Common myeloid progenitor, CD34-positive (primary cell): ENCODE data around the gene PCOLCE2.

Experiments used
- CTCF ChIA-PET: fragments of 350-600 bp; sonication (Branson Sonifier 250); formaldehyde crosslinking; loops from one replicate; lab custom pipeline; 2021; ENCODE audit warnings: antibody characterized with exemption; lab: Charles Lee
- POLR2A ChIA-PET: fragments of 350-600 bp; sonication (Branson Sonifier 250); formaldehyde crosslinking; loops from one replicate; lab custom pipeline; 2021; ENCODE audit warnings: antibody characterized with exemption; lab: Charles Lee
- DNase-seq, 3 donors: peaks; one replicate each; pipeline versions ENCODE4 v3.0.0 to v3.0.0-alpha.2; 2013
- H3K27ac ChIP-seq, 2 experiments: 1 replicate in 1 of 2; 2 replicates in 1 of 2; pipeline ENCODE4 v1.7.0; 2013; ENCODE audit warnings: inconsistent platforms in 2 of 2, low read length in 2 of 2, mild to moderate bottlenecking in 2 of 2, low read depth in 1 of 2, moderate library complexity in 1 of 2; ENCODE audit not compliant: severe bottlenecking in 2 of 2, insufficient read depth in 1 of 2, poor library complexity in 1 of 2
- H3K27me3 ChIP-seq, 5 experiments: replicated peaks in 2 of 5; 1 replicate in 3 of 5; 2 replicates in 2 of 5; pipeline versions ENCODE4 v1.6.1 to v1.7.0; 2013; ENCODE audit warnings: low read length in 4 of 5, mild to moderate bottlenecking in 2 of 5, moderate library complexity in 2 of 5, inconsistent platforms in 1 of 5; ENCODE audit not compliant: insufficient read depth in 5 of 5, control insufficient read depth in 4 of 5
- H3K36me3 ChIP-seq, 4 experiments: 1 replicate in 2 of 4; 2 replicates in 2 of 4; pipeline versions ENCODE4 v1.6.1 to v1.7.0; 2013; ENCODE audit warnings: low read length in 3 of 4, control low read depth in 1 of 4, mild to moderate bottlenecking in 1 of 4; ENCODE audit not compliant: control insufficient read depth in 4 of 4, insufficient read depth in 4 of 4
- H3K4me1 ChIP-seq, 4 experiments: 1 replicate in 3 of 4; 2 replicates in 1 of 4; pipeline versions ENCODE4 v1.6.1 to v1.7.1; 2013; ENCODE audit warnings: low read length in 3 of 4, mild to moderate bottlenecking in 3 of 4, control low read depth in 1 of 4, inconsistent platforms in 1 of 4, moderate library complexity in 1 of 4; ENCODE audit not compliant: control insufficient read depth in 4 of 4, insufficient read depth in 4 of 4; ENCODE audit errors: control extremely low read depth in 1 of 4
- H3K4me3 ChIP-seq, 7 experiments: 1 replicate in 4 of 7; 2 replicates in 3 of 7; pipeline versions ENCODE4 v1.5.1 to v1.7.0; 2013; ENCODE audit warnings: mild to moderate bottlenecking in 7 of 7, low read length in 6 of 7, moderate library complexity in 6 of 7, inconsistent platforms in 2 of 7, low read depth in 2 of 7, control low read depth in 1 of 7; ENCODE audit not compliant: insufficient read depth in 4 of 7, control insufficient read depth in 1 of 7; ENCODE audit errors: extremely low read depth in 1 of 7
- H3K9me3 ChIP-seq, 5 experiments: 1 replicate in 4 of 5; 2 replicates in 1 of 5; pipeline versions ENCODE4 v1.6.1 to v1.7.1; 2013; ENCODE audit warnings: low read length in 4 of 5, mild to moderate bottlenecking in 2 of 5, inconsistent platforms in 1 of 5, low read depth in 1 of 5, moderate library complexity in 1 of 5; ENCODE audit not compliant: control insufficient read depth in 4 of 5, insufficient read depth in 2 of 5; ENCODE audit errors: control extremely low read depth in 1 of 5
- WGBS: methylation state at CpG from one replicate; pipeline ENCODE4 v1.1.5; 2013; ENCODE audit not compliant: insufficient coverage; 5-methylcytosine and 5-hydroxymethylcytosine counted together

PCOLCE2 gene

DNA sequence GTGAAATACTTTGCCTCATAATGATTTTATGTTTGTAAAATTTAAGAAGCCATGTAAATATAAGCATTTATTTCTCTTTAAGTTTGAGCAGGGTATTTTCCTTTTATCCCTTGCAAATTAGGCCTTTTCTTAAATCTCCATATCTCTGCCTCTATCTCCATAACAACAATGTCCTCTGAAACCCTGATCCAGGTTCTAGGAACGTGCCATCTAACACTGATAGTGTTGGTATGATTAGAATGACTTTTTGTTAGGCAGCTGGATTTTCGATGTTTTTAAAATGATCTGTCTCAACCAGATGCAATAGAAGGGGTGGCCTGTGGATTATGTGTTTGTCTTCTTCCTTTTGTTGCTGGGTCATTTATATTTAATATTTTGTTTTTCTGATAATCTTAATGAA lies 87.1 kb downstream of the PCOLCE2 start:
- no peak for DNase-seq
- H3K9me3 ChIP-seq: no peaks in the 10 kb centered on the region
- 80% methylated on average over 1 of the region's 2 CpGs for WGBS
- H3K36me3 ChIP-seq: no peaks in the 10 kb centered on the region
- ChIA-PET CTCF (no interaction called here), POLR2A (no interaction called here)
- H3K27me3 ChIP-seq: no peaks in the 10 kb centered on the region
- H3K27ac ChIP-seq: no peak overlapping the region
- no peak overlapping the region for H3K4me3 ChIP-seq
- H3K4me1 ChIP-seq: no peaks in the 10 kb centered on the region

DNA sequence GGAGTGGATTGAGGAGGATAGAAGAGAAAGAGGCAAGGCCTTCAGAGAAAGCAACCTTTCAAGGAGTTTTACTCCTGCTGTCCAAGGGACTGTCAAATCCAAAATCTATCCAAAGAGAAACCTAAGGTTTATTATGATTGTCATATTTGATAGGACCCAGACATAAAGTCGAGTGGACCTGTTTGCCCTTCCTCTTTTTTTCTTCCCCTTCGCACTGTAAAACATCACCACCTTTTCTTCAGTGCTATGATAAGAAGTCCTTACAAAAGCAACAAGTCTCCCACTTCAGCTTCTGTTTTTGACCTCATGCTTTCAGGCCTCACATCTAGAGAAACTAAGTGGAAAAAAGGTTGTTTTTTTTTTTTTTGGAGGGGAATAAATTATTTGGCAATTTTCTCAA lies 92.1 kb downstream of the PCOLCE2 start:
- ChIA-PET CTCF (no interaction called here), POLR2A (no interaction called here)
- 20% methylated on average over 1 of the region's 2 CpGs for WGBS
- H3K4me1 ChIP-seq: no peaks in the 10 kb centered on the region
- H3K27me3 ChIP-seq: no peaks in the 10 kb centered on the region
- H3K36me3 ChIP-seq: no peaks in the 10 kb centered on the region
- peaks cover 0 to 2% (median 0%) of the 10 kb centered on the region in 5 experiments for H3K9me3 ChIP-seq
- H3K4me3 ChIP-seq: no peak overlapping the region
- peak in 2 of 3 donors; percentile 9 to 13 for DNase-seq
- no peak overlapping the region for H3K27ac ChIP-seq

DNA sequence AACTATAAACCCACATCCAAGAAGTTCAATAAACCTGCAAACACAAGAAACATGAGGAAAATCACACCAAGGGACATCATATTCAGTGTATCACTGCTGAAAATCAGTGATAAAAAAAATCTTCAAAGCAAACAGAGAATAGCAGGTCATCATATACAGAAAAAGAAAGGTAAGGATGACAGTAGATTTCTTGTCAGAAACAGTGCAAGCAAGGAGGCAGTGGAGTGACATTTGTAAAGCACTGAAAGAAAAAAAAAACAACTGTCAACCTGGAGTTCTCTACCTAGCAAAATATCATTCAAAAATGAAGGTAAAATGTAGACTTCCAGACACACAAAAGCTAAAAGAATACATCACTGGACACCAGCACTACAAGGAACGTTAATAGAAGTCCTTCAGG lies 93.6 kb downstream of the PCOLCE2 start:
- ChIA-PET POLR2A (no interaction called here), CTCF (no interaction called here)
- WGBS: no CpG with 5 or more reads among the region's 1 CpG

DNA sequence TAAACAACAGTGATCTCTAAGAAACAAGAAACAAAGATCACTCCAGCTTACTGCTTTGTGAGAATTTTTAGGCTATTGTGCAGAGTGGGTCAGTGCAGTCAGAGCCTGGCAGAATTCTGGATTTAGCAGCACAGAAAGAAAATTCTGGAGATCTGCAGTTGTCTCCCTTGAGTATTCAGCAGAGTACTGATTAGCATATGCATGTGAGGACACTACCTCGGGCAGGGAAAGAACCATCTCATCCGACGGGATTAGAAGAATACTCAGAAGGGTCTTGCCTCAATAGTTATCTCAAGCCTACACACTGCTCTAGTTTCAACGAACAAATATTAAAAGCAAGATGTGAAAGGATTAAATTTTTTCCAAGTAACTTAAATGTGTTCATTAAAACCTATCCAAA lies 94.4 kb downstream of the PCOLCE2 start:
- no peak for DNase-seq
- CTCF ChIA-PET: no interaction called here

More for the DNA sequence above, 93.6 kb downstream of the PCOLCE2 start:
- no peaks in the 10 kb centered on the region for H3K27me3 ChIP-seq
- H3K9me3 ChIP-seq: peaks cover 0 to 2% (median 0%) of the 10 kb centered on the region in 5 experiments
- H3K4me1 ChIP-seq: no peaks in the 10 kb centered on the region
- no peak overlapping the region for H3K27ac ChIP-seq
- DNase-seq: no peak
- H3K36me3 ChIP-seq: no peaks in the 10 kb centered on the region
- H3K4me3 ChIP-seq: no peak overlapping the region

DNA sequence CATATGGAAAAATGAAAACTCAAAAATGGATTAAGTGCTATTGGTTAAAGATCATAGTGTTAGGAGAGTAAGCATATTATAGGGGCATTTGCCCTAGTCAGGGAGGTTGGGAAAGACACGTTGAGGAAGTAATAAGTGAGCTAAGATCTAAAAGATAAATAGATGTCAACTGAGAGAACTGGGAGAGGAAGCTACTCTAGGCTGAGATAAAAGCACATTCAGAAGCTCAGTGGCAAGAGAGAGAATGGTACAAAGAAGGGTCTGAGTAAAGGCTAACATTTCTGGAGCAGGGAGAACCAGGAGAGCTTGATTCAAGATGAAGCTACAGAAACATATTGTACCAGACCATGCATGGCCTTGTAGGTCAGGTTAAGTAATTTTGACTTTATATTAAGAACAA lies 101.2 kb downstream of the PCOLCE2 start:
- 0% methylated on average over 1 of the region's 1 CpG for WGBS
- CTCF ChIA-PET: interaction anchor here (0.9 to 1.1 kb wide), 2 partner anchors 10 kb away, joined by 4 read pairs; no protein-coding TSS in a partner anchor
- Histone ChIP-seq H3K4me3 (no peak overlapping the region), H3K36me3 (no peaks in the 10 kb centered on the region), H3K4me1 (peaks cover 0 to 11% (median 2%) of the 10 kb centered on the region in 4 experiments), H3K9me3 (no peaks in the 10 kb centered on the region), H3K27me3 (no peaks in the 10 kb centered on the region), H3K27ac (no peak overlapping the region)
- POLR2A ChIA-PET: no interaction called here
- peak; percentile 2 to 32 (median 28) for DNase-seq

More for the DNA sequence above, 94.4 kb downstream of the PCOLCE2 start:
- Histone ChIP-seq H3K4me3 (no peak overlapping the region), H3K9me3 (peaks cover 0 to 2% (median 0%) of the 10 kb centered on the region in 5 experiments), H3K27ac (no peak overlapping the region), H3K27me3 (no peaks in the 10 kb centered on the region), H3K36me3 (no peaks in the 10 kb centered on the region), H3K4me1 (no peaks in the 10 kb centered on the region)
- WGBS: 100% methylated on average over 1 of the region's 4 CpGs
- POLR2A ChIA-PET: no interaction called here

DNA sequence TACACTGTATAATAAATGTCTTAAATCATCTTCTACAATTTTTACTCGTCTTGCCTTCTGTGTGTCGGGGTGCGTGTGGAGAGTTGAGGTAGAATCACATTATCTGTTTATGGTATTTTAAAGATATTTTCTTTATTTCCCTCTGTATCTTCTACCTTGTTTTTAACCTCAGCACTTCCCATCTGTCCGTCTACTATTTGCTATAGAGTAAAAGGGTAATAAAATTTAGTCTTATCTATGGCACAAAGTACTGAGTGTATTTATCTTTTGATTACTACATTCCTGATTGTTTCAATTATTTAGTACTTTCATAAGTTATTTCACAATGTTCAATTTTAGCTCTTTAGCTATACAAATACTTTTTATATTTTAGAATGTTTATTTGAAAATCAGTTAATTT lies 102.9 kb downstream of the PCOLCE2 start:
- ChIA-PET POLR2A (no interaction called here), CTCF (no interaction called here)
- no peak for DNase-seq
- no peak overlapping the region for H3K4me3 ChIP-seq
- no CpG with 5 or more reads among the region's 4 CpGs for WGBS
- no peaks in the 10 kb centered on the region for H3K36me3 ChIP-seq
- no peaks in the 10 kb centered on the region for H3K27me3 ChIP-seq
- H3K4me1 ChIP-seq: peaks cover 0 to 11% (median 2%) of the 10 kb centered on the region in 4 experiments
- no peak overlapping the region for H3K27ac ChIP-seq
- H3K9me3 ChIP-seq: no peaks in the 10 kb centered on the region

DNA sequence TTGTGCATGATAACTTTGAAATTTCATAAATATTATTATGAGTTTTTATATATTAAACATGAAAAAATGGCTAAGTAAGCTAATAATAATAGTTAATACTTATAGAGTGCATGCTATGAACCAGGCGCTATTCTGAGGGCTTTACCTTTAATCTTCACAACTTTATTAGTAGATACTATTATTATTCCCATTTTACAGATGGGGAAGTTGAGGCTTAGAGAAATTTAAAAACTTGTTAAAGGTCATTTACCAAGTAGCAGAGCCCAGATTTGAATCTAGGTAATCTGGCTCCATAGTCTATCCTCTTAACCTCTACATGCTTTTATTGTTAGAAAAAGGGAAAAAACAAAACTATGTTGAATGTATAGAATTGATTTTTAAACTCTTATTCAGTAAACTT lies 104.7 kb downstream of the PCOLCE2 start:
- Histone ChIP-seq H3K9me3 (no peaks in the 10 kb centered on the region), H3K27me3 (no peaks in the 10 kb centered on the region), H3K4me3 (no peak overlapping the region), H3K4me1 (peaks cover 0 to 11% (median 2%) of the 10 kb centered on the region in 4 experiments), H3K27ac (no peak overlapping the region), H3K36me3 (no peaks in the 10 kb centered on the region)
- DNase-seq: no peak
- POLR2A ChIA-PET: no interaction called here
- CTCF ChIA-PET: no interaction called here
- WGBS: no CpG with 5 or more reads among the region's 1 CpG
